B cell (primary cell): ENCODE measurements around the gene ZBTB25. TPM values are rescaled to one million over a fixed set of nuclear protein-coding genes. Genes with fewer than 3 reads are reported as not detected.

Source experiments
- ATAC-seq: fragments of 200-7000 bp; cut with Tn5 transposase; one replicate; pipeline ENCODE4 v1.10.0; 2021; ENCODE audit warnings: low read depth, mild to moderate bottlenecking, moderate number of reproducible peaks, moderate library complexity
- CTCF ChIA-PET: fragments of 350-600 bp; sonication (Branson Sonifier 250); formaldehyde crosslinking; loops from one replicate; lab custom pipeline; 2021; ENCODE audit warnings: antibody characterized with exemption, inconsistent platforms; lab: Charles Lee
- POLR2A ChIA-PET: fragments of 350-600 bp; sonication (Branson Sonifier 250); formaldehyde crosslinking; loops from one replicate; lab custom pipeline; 2021; ENCODE audit warnings: antibody characterized with exemption; lab: Charles Lee
- DNase-seq: peaks from one replicate; pipeline ENCODE4 v3.0.0; 2013
- H2AFZ ChIP-seq: 2 replicates; pipeline ENCODE4 v1.6.1; 2012; ENCODE audit warnings: mild to moderate bottlenecking, low read depth, low read length; ENCODE audit not compliant: insufficient read depth, poor library complexity, severe bottlenecking
- H3K27ac ChIP-seq, 2 donors: 1 replicate in 1 of 2; 2 replicates in 1 of 2; pipeline ENCODE4 v1.5.1; 2012 to 2013; ENCODE audit warnings: low read length in 2 of 2, mild to moderate bottlenecking in 2 of 2, moderate library complexity in 1 of 2
- H3K27me3 ChIP-seq, 4 experiments: fragments of 200-600 bp in 1 of 4; sonication (generic) in 1 of 4; replicated peaks in 1 of 4; 1 replicate in 2 of 4; 2 replicates in 2 of 4; pipeline versions ENCODE4 v1.6.1 to v1.7.0; 2013 to 2016; ENCODE audit warnings: low read length in 3 of 4, mild to moderate bottlenecking in 2 of 4, mixed read lengths in 1 of 4, moderate library complexity in 1 of 4; ENCODE audit not compliant: insufficient read depth in 4 of 4, control insufficient read depth in 3 of 4; ENCODE audit errors: control extremely low read depth in 1 of 4
- H3K36me3 ChIP-seq, 2 experiments: replicated peaks in 1 of 2; 1 replicate in 1 of 2; 2 replicates in 1 of 2; pipeline versions ENCODE4 v1.6.1 to v1.7.1; 2013; ENCODE audit warnings: low read length in 1 of 2; ENCODE audit not compliant: insufficient read depth in 2 of 2, control insufficient read depth in 1 of 2; ENCODE audit errors: control extremely low read depth in 1 of 2, extremely low read depth in 1 of 2
- H3K4me1 ChIP-seq, 2 donors: fragments of 200-600 bp in 1 of 2; sonication (generic) in 1 of 2; 1 replicate in 1 of 2; 2 replicates in 1 of 2; pipeline versions ENCODE4 v1.5.1 to v1.6.1; 2013 to 2017; ENCODE audit warnings: low read length in 2 of 2; ENCODE audit not compliant: control insufficient read depth in 2 of 2, insufficient read depth in 2 of 2
- H3K4me2 ChIP-seq: replicated peaks from 2 replicates; pipeline ENCODE3; 2012; ENCODE audit warnings: mild to moderate bottlenecking, low read depth, low read length; ENCODE audit not compliant: poor library complexity, severe bottlenecking
- H3K4me3 ChIP-seq, 5 experiments: fragments of 200-600 bp in 1 of 5; sonication (generic) in 1 of 5; 1 replicate in 3 of 5; 2 replicates in 2 of 5; pipeline versions ENCODE4 v1.5.1 to v1.7.0; 2011 to 2016; ENCODE audit warnings: low read length in 4 of 5, mild to moderate bottlenecking in 4 of 5, low read depth in 2 of 5, control low read depth in 1 of 5, moderate library complexity in 1 of 5; ENCODE audit not compliant: insufficient read depth in 1 of 5; ENCODE audit errors: control extremely low read depth in 1 of 5, extremely low read depth in 1 of 5
- H3K79me2 ChIP-seq: fragments of 200-600 bp; sonication (generic); one replicate; pipeline ENCODE4 v1.6.0; 2016; ENCODE audit warnings: low read length; ENCODE audit not compliant: control insufficient read depth, insufficient read depth
- H3K9ac ChIP-seq: fragments of 200-600 bp; sonication (generic); 2 replicates; pipeline ENCODE4 v1.6.1; 2017; ENCODE audit warnings: mild to moderate bottlenecking, low read length, moderate library complexity
- H3K9me3 ChIP-seq, 3 donors: one replicate each; pipeline versions ENCODE4 v1.6.1 to v1.7.1; 2013; ENCODE audit warnings: low read length in 2 of 3; ENCODE audit not compliant: control insufficient read depth in 2 of 3, insufficient read depth in 1 of 3; ENCODE audit errors: control extremely low read depth in 1 of 3
- H4K20me1 ChIP-seq: 2 replicates; pipeline ENCODE4 v1.6.0; 2012; ENCODE audit warnings: mild to moderate bottlenecking, low read length; ENCODE audit not compliant: insufficient read depth, control insufficient read depth, poor library complexity, severe bottlenecking
- H3K27ac Mint-ChIP-seq: one replicate; pipeline ENCODE4 v1.8.0; 2021; ENCODE audit warnings: mixed read lengths
- H3K27me3 Mint-ChIP-seq: one replicate; pipeline ENCODE4 v1.8.0; 2021; ENCODE audit warnings: mixed read lengths
- H3K4me1 Mint-ChIP-seq: one replicate; pipeline ENCODE4 v1.8.0; 2021; ENCODE audit warnings: mixed read lengths
- H3K4me3 Mint-ChIP-seq: one replicate; pipeline ENCODE4 v1.8.0; 2021; ENCODE audit warnings: mixed read lengths
- H3K9me3 Mint-ChIP-seq: one replicate; pipeline ENCODE4 v1.8.0; 2022; ENCODE audit warnings: mixed read lengths; ENCODE audit not compliant: insufficient read depth
- CTCF ChIP-seq: fragments of 200-600 bp; IDR thresholded peaks from one replicate; pipeline ENCODE4 v1.8.0; 2022; ENCODE audit warnings: antibody characterized with exemption, mild to moderate bottlenecking
- EZH2 ChIP-seq: IDR thresholded peaks from 2 replicates; pipeline ENCODE4 v1.6.1; 2012; ENCODE audit warnings: borderline replicate concordance, low read depth, mild to moderate bottlenecking, moderate library complexity, low read length; ENCODE audit not compliant: insufficient read depth, poor library complexity, severe bottlenecking
- WGBS: methylation state at CpG from one replicate; pipeline ENCODE4 v1.1.5; 2013; ENCODE audit warnings: missing lambda C conversion rate; ENCODE audit not compliant: insufficient coverage; 5-methylcytosine and 5-hydroxymethylcytosine counted together
- intact Hi-C: fragments of 100-400 bp; cut with micrococcal nuclease; formaldehyde crosslinking; loops from one replicate; pipeline ENCODE4 v1.10.0; 2022
- polyA plus RNA-seq: library from polyadenylated mRNA; depleted of rRNA; stranded (reverse); fragments of >200 nt; gene quantifications from 2 replicates; pipeline ENCODE4 v1.2.3, GENCODE V29; 2012
- total RNA-seq, 2 donors: library from RNA; stranded (reverse); fragments of 120-200 nt in 1 of 2; gene quantifications; 1 replicate in 1 of 2; 2 replicates in 1 of 2; pipeline versions ENCODE4 v1.2.3 to v1.2.4, GENCODE V29; 2013 to 2022

The ZBTB25 gene
- total and polyA plus RNA-seq, 2 donors (not counting 1 experiment from before 2014, with no cell fraction given), result 20.8 to 45.7 TPM

GRCh38 chr14:64474698-64475097, 28.9 kb downstream of the ZBTB25 start:
- Histone ChIP-seq H3K4me2 (no peak overlapping the region), H3K4me3 (no peak overlapping the region), H4K20me1 (no peaks in the 10 kb centered on the region), H3K9me3 (no peaks in the 10 kb centered on the region), H3K9ac (no peak overlapping the region), H3K27ac (no peak overlapping the region), H3K27me3 (no peaks in the 10 kb centered on the region), H3K36me3 (no peaks in the 10 kb centered on the region), H3K79me2 (peaks cover 4% of the 10 kb centered on the region), H2AFZ (no peak overlapping the region), H3K4me1 (no peaks in the 10 kb centered on the region)
- Mint-ChIP-seq H3K4me3 (no peak overlapping the region), H3K9me3 (no peaks in the 10 kb centered on the region), H3K27ac (no peak overlapping the region), H3K27me3 (no peaks in the 10 kb centered on the region), H3K4me1 (peaks cover 5% of the 10 kb centered on the region)
- no peak for TF ChIP-seq EZH2
- no peak for TF ChIP-seq CTCF
- POLR2A ChIA-PET, result no interaction called here
- DNase-seq, result no peak
- CTCF ChIA-PET, result interaction anchor here (1.0 to 10.7 kb wide), 4 partner anchors 11 to 131 kb away, joined by 3 to 255 read pairs (median 4); no protein-coding TSS in a partner anchor
- no CpG with 5 or more reads among the region's 4 CpGs for WGBS
- no peak for ATAC-seq
- intact Hi-C loops, result no loop called here

DNA sequence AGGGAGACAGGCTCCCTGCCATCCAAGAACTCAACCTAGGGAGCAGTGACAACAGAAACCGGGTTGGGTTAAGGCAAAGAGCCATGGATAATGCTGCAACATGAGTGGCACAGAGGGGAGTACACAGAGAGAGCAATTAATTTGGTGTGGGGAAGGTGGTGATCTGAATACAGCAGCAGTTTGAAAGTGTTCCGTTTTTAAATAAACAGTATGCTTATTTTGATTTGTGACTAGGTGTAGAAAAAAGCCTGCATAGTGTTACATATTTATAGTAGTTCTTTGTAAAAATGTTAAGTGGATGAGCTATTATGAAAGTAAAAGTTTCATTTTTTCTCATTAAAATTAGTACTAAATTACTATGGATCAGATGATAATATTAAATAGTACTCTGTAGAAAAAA, 29.6 kb downstream of the ZBTB25 start:
- ATAC-seq, result no peak
- Mint-ChIP-seq H3K4me3 (no peak overlapping the region), H3K4me1 (peaks cover 6% of the 10 kb centered on the region), H3K27me3 (no peaks in the 10 kb centered on the region), H3K9me3 (no peaks in the 10 kb centered on the region), H3K27ac (no peak overlapping the region)
- POLR2A ChIA-PET, result no interaction called here
- TF ChIP-seq EZH2 (no peak), CTCF (no peak)
- H3K9ac ChIP-seq, result no peak overlapping the region
- H3K4me2 ChIP-seq, result no peak overlapping the region
- H3K36me3 ChIP-seq, result no peaks in the 10 kb centered on the region
- CTCF ChIA-PET, result interaction anchor here (1.0 to 10.7 kb wide), 3 partner anchors 11 to 130 kb away, joined by 3 to 255 read pairs (median 5); no protein-coding TSS in a partner anchor
- intact Hi-C loops, result no loop called here
- H3K27ac ChIP-seq, result no peak overlapping the region
- H3K27me3 ChIP-seq, result no peaks in the 10 kb centered on the region
- no peak overlapping the region for H3K4me3 ChIP-seq
- no peaks in the 10 kb centered on the region for H4K20me1 ChIP-seq
- no peaks in the 10 kb centered on the region for H3K4me1 ChIP-seq
- no peak overlapping the region for H2AFZ ChIP-seq
- DNase-seq, result no peak
- no peaks in the 10 kb centered on the region for H3K9me3 ChIP-seq
- 60% methylated on average over 2 of the region's 2 CpGs for WGBS
- H3K79me2 ChIP-seq, result peaks cover 4% of the 10 kb centered on the region
